ENCODE measurements around the gene ZNF221. TPM values are rescaled to one million over a fixed set of nuclear protein-coding genes. Genes with fewer than 3 reads are reported as not detected.
"Not testable (repeated sequence)": the region's sequence is repeated elsewhere in the genome, so short reads cannot be mapped to it uniquely, and the experiment has no call there.

The ZNF221 gene
- total RNA-seq, 1 donor from 2014 or later, result 8.7 TPM

DNA sequence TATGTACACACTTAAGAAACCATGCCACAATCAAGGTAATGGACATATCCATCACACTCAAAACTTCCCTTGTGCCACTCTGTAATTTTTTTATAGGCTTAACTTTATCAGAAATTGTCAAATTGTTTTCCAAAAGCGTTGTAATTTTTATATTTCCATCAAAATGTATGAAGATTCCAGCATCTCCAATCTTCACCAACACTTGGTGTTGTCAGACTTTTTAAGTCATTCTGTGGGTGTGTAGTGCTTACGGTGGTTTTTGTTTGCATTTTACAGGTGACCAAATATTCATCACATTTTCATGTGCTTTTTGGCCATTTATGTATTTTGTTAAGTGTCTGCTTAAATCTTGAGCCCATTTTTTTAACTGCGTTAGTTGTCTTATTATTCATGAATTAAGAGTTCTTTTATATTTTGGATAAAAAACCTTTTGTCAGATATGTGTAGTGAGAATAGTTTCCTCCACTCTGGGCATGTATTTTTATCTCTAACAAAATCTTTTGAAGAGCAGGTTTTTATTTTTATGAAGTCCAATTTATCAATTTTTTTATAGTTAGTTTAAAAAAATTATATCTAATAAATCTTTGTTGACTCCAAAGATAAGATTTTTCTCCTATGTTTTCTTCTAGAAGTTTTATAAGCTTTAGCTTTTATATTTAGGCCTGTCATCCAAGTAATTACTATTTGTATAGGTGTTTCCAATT, 11.3 kb upstream of the ZNF221 start:
- TF ChIP-seq, protein P1, sequence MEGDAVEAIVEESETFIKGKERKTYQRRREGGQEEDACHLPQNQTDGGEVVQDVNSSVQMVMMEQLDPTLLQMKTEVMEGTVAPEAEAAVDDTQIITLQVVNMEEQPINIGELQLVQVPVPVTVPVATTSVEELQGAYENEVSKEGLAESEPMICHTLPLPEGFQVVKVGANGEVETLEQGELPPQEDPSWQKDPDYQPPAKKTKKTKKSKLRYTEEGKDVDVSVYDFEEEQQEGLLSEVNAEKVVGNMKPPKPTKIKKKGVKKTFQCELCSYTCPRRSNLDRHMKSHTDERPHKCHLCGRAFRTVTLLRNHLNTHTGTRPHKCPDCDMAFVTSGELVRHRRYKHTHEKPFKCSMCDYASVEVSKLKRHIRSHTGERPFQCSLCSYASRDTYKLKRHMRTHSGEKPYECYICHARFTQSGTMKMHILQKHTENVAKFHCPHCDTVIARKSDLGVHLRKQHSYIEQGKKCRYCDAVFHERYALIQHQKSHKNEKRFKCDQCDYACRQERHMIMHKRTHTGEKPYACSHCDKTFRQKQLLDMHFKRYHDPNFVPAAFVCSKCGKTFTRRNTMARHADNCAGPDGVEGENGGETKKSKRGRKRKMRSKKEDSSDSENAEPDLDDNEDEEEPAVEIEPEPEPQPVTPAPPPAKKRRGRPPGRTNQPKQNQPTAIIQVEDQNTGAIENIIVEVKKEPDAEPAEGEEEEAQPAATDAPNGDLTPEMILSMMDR (IDR thresholded peaks at IDR 0.05), result no peak
- DNase-seq (ENCODE audit: low spot score), result no peak
- H3K27me3 Mint-ChIP-seq (ENCODE audit: low read depth), result peaks cover 20% of the 10 kb centered on the region

DNA sequence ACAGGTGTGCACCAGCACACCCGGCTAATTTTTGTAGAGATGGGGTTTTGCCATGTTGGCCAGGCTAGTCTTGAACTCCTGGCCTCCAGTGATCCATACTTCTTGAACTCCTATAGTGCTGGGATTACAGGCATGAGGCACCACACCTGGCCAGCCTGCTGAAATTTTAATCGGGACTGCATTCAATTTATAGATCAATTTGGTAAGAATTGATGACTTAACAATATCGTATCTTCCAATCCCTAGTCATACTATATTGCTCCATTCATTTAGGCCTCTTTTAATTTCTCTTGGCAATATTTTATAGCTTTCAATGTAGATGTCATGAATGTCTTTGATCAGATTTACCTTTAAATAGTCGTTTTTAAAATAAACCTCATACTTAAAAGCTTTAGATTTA, 10.3 kb upstream of the ZNF221 start:
- peaks cover under 1% of the 10 kb centered on the region for H3K4me1 Mint-ChIP-seq (ENCODE audit: low read depth)
- DNase-seq (ENCODE audit: low spot score), result no peak
- peaks cover 22% of the 10 kb centered on the region for H3K27me3 Mint-ChIP-seq (ENCODE audit: low read depth)
- no peak overlapping the region for H3K27ac Mint-ChIP-seq (ENCODE audit: unreplicated experiment)
- TF ChIP-seq, protein P1 (IDR thresholded peaks at IDR 0.05), result no peak
- H3K36me3 Mint-ChIP-seq (ENCODE audit: low read depth), result no peaks in the 10 kb centered on the region
- no peak overlapping the region for H3K4me3 Mint-ChIP-seq (ENCODE audit: unreplicated experiment)
- peaks cover 12% of the 10 kb centered on the region for H3K9me3 Mint-ChIP-seq (ENCODE audit: low read depth)

More for the DNA sequence above, 11.3 kb upstream of the ZNF221 start:
- H3K9me3 Mint-ChIP-seq (ENCODE audit: low read depth), result peaks cover 11% of the 10 kb centered on the region
- no peaks in the 10 kb centered on the region for H3K36me3 Mint-ChIP-seq (ENCODE audit: low read depth)
- H3K4me3 Mint-ChIP-seq (ENCODE audit: unreplicated experiment), result no peak overlapping the region
- H3K4me1 Mint-ChIP-seq (ENCODE audit: low read depth), result peaks cover 5% of the 10 kb centered on the region
- no peak overlapping the region for H3K27ac Mint-ChIP-seq (ENCODE audit: unreplicated experiment)

DNA sequence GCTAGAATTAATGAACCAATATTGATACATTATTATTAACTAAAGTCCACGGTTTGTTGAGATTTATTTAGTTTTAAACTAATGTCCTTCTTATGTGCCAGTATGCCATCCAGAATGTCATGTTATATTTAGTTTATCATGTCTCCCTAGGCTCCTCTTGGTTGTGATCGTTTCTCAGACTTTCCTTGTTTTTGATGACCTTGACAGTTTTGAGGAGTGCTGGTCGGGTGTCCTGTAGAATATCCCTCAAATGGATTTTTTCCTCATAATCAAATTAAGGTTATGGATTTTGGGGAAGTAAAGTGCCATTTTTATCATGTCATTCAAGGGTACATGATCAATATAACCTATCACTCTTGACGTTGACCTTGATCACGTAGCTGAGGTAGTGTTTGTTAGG, 9.8 kb upstream of the ZNF221 start:
- no peak overlapping the region for H3K27ac Mint-ChIP-seq (ENCODE audit: unreplicated experiment)
- TF ChIP-seq, protein P1 (IDR thresholded peaks at IDR 0.05), result no peak
- no peaks in the 10 kb centered on the region for H3K4me1 Mint-ChIP-seq (ENCODE audit: low read depth)
- no peak for DNase-seq (ENCODE audit: low spot score)
- peaks cover 16% of the 10 kb centered on the region for H3K9me3 Mint-ChIP-seq (ENCODE audit: low read depth)
- H3K27me3 Mint-ChIP-seq (ENCODE audit: low read depth), result peaks cover 22% of the 10 kb centered on the region
- H3K36me3 Mint-ChIP-seq (ENCODE audit: low read depth), result no peaks in the 10 kb centered on the region
- no peak overlapping the region for H3K4me3 Mint-ChIP-seq (ENCODE audit: unreplicated experiment)

DNA sequence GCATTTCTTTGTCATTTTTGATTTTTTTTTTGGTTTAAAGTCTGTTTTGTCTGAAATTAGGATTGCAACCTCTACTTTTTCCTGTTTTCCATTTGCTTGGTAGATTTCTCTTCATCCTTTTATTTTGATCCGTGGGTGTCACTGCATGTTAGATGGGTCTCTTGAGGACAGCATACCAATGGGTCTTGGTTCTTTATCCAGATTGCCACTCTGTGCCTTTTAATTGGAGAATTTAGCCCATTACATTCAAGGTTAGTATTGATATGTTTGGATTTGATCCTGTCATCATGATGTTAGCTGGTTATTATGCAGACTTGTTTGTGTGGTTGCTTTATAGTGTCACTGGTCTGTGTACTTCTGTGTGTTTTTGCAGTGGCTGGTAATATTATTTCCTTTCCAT, 3.6 kb upstream of the ZNF221 start:
- peaks cover 14% of the 10 kb centered on the region for H3K36me3 Mint-ChIP-seq (ENCODE audit: low read depth)
- not testable (repeated sequence) for H3K27ac Mint-ChIP-seq (ENCODE audit: unreplicated experiment); H3K4me3 Mint-ChIP-seq (ENCODE audit: unreplicated experiment); DNase-seq (ENCODE audit: low spot score)
- H3K27me3 Mint-ChIP-seq (ENCODE audit: low read depth), result peaks cover 22% of the 10 kb centered on the region
- peaks cover 44% of the 10 kb centered on the region for H3K9me3 Mint-ChIP-seq (ENCODE audit: low read depth)
- peaks cover 14% of the 10 kb centered on the region for H3K4me1 Mint-ChIP-seq (ENCODE audit: low read depth)

DNA sequence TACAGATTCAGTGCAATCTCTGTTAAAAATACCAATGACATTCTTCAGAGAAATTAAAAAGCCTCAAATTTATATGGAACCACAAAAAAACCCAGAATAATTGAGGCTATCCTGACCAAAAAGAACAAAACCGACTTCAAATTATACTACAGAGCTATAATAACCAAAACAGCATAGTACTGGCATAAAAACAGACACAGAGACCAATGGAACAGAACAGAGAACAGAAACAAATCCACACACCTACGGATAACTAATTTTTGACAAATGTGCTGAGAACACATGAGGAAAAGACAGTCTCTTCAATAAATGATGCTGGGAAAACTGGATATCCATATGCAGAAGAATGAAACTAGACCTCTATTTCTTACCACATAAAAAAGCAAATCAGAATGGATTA, 1.2 kb upstream of the ZNF221 start:
- Mint-ChIP-seq H3K27me3 (ENCODE audit: low read depth) (peaks cover 11% of the 10 kb centered on the region), H3K36me3 (ENCODE audit: low read depth) (peaks cover 21% of the 10 kb centered on the region), H3K4me3 (ENCODE audit: unreplicated experiment) (peak overlapping the region; percentile 17), H3K4me1 (ENCODE audit: low read depth) (peaks cover 15% of the 10 kb centered on the region), H3K9me3 (ENCODE audit: low read depth) (peaks cover 46% of the 10 kb centered on the region)
- not testable (repeated sequence) for H3K27ac Mint-ChIP-seq (ENCODE audit: unreplicated experiment); DNase-seq (ENCODE audit: low spot score)

DNA sequence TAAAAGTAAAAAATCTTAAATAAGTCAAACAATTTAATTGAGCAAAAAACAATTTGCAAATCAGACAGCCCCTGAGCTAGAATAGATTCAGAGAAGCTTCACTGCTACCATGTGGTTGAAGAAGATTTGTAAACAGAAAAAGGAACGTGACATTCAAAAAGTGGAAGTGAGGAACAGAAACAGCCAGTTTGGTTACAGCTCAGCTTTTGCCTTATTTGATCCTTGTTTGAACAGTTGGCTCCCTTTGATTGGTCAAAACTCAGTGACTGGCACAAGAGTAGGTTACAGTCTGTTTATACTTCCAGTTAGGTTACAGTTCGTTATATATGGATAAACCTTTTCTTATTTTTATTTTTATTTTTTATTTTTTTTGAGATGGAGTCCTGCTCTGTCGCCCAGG, 5.8 kb downstream of the ZNF221 start:
- peaks cover 36% of the 10 kb centered on the region for H3K36me3 Mint-ChIP-seq (ENCODE audit: low read depth)
- H3K4me1 Mint-ChIP-seq (ENCODE audit: low read depth), result peaks cover 5% of the 10 kb centered on the region
- no peak overlapping the region for H3K4me3 Mint-ChIP-seq (ENCODE audit: unreplicated experiment)
- DNase-seq (ENCODE audit: low spot score), result no peak
- TF ChIP-seq, protein P1 (IDR thresholded peaks at IDR 0.05), result no peak
- H3K9me3 Mint-ChIP-seq (ENCODE audit: low read depth), result peaks cover 50% of the 10 kb centered on the region
- H3K27ac Mint-ChIP-seq (ENCODE audit: unreplicated experiment), result no peak overlapping the region
- no peaks in the 10 kb centered on the region for H3K27me3 Mint-ChIP-seq (ENCODE audit: low read depth)
